Retinal pigment epithelial cell (primary cell): ENCODE data around the gene C16orf54.
A peak's percentile ranks its signal among the peaks of the same experiment; 100 is the strongest.
"Not testable (repeated sequence)": the region's sequence is repeated elsewhere in the genome, so short reads cannot be mapped to it uniquely, and the experiment has no call there.

Experiments
- DNase-seq: peaks from one replicate; pipeline ENCODE4 v3.0.0-alpha.2; 2010; ENCODE audit warnings: low read depth
- H3K4me3 ChIP-seq: 2 replicates; pipeline ENCODE4 v1.5.1; 2011; ENCODE audit warnings: mild to moderate bottlenecking, low read length, control low read depth, moderate library complexity
- TF ChIP-seq, protein P1 (sequence below): conservative IDR thresholded peaks from 2 replicates; pipeline ENCODE4 v1.5.1; 2011; ENCODE audit warnings: low read depth, low read length, control low read depth, inconsistent platforms

Gene C16orf54

GRCh38 chr16:29734786-29735185, 11.0 kb downstream of the C16orf54 start:
- no peak overlapping the region for H3K4me3 ChIP-seq
- TF ChIP-seq, protein P1, sequence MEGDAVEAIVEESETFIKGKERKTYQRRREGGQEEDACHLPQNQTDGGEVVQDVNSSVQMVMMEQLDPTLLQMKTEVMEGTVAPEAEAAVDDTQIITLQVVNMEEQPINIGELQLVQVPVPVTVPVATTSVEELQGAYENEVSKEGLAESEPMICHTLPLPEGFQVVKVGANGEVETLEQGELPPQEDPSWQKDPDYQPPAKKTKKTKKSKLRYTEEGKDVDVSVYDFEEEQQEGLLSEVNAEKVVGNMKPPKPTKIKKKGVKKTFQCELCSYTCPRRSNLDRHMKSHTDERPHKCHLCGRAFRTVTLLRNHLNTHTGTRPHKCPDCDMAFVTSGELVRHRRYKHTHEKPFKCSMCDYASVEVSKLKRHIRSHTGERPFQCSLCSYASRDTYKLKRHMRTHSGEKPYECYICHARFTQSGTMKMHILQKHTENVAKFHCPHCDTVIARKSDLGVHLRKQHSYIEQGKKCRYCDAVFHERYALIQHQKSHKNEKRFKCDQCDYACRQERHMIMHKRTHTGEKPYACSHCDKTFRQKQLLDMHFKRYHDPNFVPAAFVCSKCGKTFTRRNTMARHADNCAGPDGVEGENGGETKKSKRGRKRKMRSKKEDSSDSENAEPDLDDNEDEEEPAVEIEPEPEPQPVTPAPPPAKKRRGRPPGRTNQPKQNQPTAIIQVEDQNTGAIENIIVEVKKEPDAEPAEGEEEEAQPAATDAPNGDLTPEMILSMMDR = no peak
- no peak for DNase-seq

DNA sequence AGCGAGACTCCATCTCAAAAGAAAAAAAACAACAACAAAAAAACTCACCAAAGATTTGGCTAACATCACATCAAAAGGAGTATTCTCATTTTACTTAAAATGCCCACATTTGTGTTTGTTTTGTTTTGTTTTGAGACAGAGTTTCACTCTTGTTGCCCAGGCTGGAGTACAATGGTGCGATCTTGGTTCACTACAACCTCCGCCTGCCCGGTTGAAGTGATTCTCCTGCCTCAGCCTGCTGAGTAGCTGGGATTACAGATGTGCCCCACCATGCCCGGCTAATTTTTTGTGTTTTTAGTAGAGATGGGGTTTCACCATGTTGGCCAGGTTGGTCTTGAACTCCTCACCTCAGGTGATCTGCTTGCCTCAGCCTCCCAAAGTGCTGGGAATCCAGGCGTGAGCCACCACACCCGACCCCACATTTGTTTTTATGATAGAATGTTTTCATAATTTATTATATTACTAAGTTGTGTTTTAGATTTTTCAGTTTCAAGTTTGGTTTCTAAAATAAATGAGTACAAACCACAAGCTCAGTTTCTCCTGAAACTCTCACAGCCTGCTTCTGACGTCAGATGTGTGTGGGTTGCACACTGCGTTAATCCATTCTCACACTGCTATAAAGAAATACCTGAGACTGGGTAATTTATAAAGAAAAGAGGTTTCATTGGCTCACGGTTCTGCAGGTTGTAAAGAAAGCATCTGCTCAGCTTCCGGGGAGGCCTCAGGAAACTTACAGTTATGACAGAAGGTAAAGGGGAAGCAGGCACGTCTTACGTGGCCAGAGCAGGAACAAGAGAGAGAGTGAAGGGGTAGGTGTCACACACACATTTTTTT, 13.8 kb downstream of the C16orf54 start:
- not testable (repeated sequence) for H3K4me3 ChIP-seq, DNase-seq

DNA sequence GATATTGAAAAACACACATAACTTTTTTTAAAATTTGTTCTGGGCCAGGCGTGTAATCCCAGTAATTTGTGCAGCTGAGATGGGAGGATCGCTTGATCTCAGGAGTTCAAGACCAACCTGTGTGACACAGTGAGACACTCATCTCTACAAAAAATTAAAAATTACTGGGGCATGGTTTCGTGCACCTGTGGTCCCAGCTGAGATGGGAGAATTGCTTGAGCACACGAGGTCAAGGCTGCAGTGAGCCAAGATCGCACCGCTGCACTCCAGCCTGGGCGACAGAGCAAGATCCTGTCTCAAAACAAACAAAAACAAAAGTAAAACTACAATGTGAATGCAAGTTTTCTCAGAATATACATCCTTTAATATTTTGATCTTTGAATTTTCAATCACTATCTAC, 15.1 kb downstream of the C16orf54 start:
- H3K4me3 ChIP-seq = no peak overlapping the region
- TF ChIP-seq, protein P1 = no peak
- DNase-seq = no peak

DNA sequence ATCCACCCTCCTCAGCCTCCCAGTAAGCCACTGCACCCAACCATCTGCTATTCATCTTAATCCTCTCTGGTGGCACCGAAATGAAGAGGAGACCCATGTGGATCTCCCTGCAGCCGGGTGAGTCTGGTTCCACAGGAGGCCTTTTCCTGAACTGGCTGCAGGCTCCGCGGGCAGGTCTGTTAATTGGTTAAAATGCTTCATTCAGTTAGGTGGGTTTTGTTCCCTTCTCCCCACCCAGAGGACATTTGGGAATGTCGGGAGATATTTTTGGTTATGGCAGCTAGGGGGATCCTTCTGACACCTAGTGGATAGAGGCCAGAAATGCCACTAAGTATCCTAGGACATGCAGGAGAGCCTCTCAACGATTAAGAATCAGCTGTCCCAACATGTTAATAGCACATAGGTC, 16.7 kb downstream of the C16orf54 start:
- DNase-seq = no peak
- TF ChIP-seq, protein P1 = peak; percentile 80
- H3K4me3 ChIP-seq = peak overlapping the region; percentile 19

DNA sequence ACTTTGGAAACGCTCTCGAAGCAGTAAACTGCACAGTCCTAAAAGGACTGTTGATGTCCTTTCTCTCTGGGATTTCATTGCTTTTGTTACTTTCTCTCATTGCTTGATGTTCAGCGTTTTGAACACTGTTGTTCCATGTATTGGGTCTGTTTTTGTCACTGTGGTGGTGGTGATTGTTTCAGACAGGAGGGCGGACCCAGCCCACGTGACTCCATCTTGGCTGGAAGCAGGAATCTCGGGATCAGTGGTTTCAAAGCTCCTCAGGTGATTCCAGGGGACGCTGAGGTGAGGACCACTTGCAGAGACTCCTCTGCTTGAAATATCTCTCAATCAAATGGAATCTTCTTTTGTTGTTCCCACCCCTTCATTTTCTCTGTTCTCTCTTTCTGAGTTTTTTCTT, 18.3 kb downstream of the C16orf54 start:
- no peak overlapping the region for H3K4me3 ChIP-seq
- no peak for DNase-seq
- TF ChIP-seq, protein P1 = no peak

DNA sequence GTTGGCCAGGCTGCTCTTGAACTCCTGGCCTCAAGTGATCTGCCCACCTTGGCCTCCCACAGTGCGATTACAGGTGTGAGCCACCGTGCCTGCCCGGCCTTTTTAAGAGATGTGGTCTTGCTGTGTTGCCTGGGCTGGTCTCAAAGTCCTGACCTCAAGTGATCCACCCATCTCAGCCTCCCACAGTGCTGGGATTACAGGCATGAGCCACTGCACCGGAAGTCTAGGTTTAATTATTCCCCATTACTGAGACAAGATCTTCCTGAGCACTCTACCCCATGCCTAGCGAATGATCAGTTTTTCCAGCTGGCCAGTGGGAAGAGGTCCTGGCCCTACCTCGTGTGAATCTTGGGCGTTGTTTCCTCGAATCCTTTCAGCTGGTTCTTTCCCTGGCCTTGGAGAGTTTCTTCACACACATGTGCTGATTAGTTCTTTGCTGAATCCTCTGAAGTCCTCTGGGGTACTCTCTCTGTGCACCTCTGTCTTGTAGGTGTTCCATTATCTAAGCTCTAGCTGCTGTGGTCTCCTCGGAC, 18.9 kb downstream of the C16orf54 start:
- TF ChIP-seq, protein P1 = no peak
- H3K4me3 ChIP-seq = no peak overlapping the region
- no peak for DNase-seq

DNA sequence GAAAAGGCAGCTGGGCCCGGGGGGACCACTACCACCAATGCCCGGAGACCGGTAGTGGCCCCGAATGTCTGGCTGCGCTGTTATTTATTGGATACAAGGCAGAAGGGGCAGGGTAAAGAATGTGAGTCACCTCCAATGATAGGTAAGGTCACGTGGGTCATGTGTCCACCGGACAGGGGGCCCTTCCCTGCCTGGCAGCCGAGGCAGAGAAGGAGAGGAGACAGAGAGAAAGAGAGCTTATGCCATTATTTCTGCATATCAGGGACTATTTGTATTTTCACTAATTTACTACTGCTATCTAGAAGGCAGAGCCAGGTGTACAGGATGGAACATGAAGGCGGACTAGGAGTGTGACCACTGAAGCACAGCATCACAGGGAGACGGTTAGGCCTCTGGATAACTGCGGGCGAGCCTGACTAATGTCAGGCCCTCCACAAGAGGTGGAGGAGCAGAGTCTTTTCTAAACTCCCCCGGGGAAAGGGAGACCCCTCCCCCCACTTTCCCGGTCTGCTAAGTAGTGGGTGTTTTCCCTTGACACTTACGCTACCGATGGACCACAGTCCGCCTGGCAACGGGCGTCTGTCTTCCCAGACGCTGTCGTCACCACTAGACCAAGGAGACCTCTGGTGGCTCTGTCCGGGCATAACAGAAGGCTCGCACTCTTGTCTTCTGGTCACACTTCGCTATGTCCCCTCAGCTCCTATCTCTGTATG, 24.5 kb downstream of the C16orf54 start:
- not testable (repeated sequence) for H3K4me3 ChIP-seq, DNase-seq
- TF ChIP-seq, protein P1 = peak; percentile 68
